Central memory CD8-positive, alpha-beta T cell (primary cell): ENCODE data around the gene TRMU.

Source experiments
- ATAC-seq: fragments of 150-1000 bp; cut with Tn5 transposase; replicated peaks from 2 replicates; pipeline ENCODE4 v1.10.0; 2022; ENCODE audit warnings: mild to moderate bottlenecking, moderate FRiP score, moderate number of reproducible peaks; ENCODE audit not compliant: poor library complexity, severe bottlenecking; ENCODE audit errors: extremely low read depth
- DNase-seq, 2 donors: peaks; one replicate each; pipeline ENCODE4 v3.0.0; 2021; ENCODE audit warnings: low spot score in 2 of 2
- H3K27ac Mint-ChIP-seq: one replicate; pipeline ENCODE4 v1.8.0; 2022; ENCODE audit warnings: low read depth, mild to moderate bottlenecking, moderate library complexity, mixed read lengths
- H3K27me3 Mint-ChIP-seq: one replicate; pipeline ENCODE4 v1.8.0; 2022; ENCODE audit warnings: mixed read lengths
- H3K36me3 Mint-ChIP-seq: one replicate; pipeline ENCODE4 v1.8.0; 2022; ENCODE audit warnings: mild to moderate bottlenecking, moderate library complexity, mixed read lengths; ENCODE audit not compliant: insufficient read depth
- H3K4me1 Mint-ChIP-seq: one replicate; pipeline ENCODE4 v1.8.0; 2022; ENCODE audit warnings: mixed read lengths
- H3K4me3 Mint-ChIP-seq: one replicate; pipeline ENCODE4 v1.8.0; 2022; ENCODE audit warnings: mild to moderate bottlenecking, moderate library complexity, mixed read lengths
- H3K9me3 Mint-ChIP-seq: one replicate; pipeline ENCODE4 v1.8.0; 2022; ENCODE audit warnings: mixed read lengths

The TRMU gene

DNA sequence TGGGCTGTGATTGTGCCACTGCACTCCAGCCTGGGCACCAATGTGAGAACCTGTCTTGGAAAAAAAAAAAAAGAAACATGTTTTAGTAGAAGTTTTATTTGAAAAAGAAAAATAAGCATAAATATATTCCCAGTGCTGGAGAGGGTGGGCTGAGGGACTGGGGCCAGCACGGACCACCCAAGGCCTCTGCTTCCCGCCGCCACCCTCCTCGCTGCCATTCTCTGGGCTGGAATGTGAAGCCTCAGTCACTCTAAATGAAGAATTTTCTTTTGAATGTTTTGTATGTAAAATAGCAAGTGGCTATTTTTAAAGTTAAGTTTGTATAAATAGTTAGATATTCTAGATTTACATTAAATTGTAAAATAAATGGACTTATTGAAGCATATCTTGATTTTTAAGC, 5.1 kb upstream of the TRMU start:
- Mint-ChIP-seq H3K36me3 (peaks cover 7% of the 10 kb centered on the region), H3K27me3 (no peaks in the 10 kb centered on the region), H3K4me1 (no peaks in the 10 kb centered on the region), H3K4me3 (no peak overlapping the region), H3K9me3 (no peaks in the 10 kb centered on the region), H3K27ac (no peak overlapping the region)
- no peak for DNase-seq
- ATAC-seq, result no peak

- ATAC-seq, result no peak
- Mint-ChIP-seq H3K27me3 (no peaks in the 10 kb centered on the region), H3K4me3 (no peak overlapping the region), H3K4me1 (peaks cover 5% of the 10 kb centered on the region), H3K9me3 (no peaks in the 10 kb centered on the region), H3K27ac (no peak overlapping the region), H3K36me3 (peaks cover 11% of the 10 kb centered on the region)
- no peak for DNase-seq
Observed at GRCh38 chr22:46331496-46331895, 4.0 kb upstream of the TRMU start.

DNA sequence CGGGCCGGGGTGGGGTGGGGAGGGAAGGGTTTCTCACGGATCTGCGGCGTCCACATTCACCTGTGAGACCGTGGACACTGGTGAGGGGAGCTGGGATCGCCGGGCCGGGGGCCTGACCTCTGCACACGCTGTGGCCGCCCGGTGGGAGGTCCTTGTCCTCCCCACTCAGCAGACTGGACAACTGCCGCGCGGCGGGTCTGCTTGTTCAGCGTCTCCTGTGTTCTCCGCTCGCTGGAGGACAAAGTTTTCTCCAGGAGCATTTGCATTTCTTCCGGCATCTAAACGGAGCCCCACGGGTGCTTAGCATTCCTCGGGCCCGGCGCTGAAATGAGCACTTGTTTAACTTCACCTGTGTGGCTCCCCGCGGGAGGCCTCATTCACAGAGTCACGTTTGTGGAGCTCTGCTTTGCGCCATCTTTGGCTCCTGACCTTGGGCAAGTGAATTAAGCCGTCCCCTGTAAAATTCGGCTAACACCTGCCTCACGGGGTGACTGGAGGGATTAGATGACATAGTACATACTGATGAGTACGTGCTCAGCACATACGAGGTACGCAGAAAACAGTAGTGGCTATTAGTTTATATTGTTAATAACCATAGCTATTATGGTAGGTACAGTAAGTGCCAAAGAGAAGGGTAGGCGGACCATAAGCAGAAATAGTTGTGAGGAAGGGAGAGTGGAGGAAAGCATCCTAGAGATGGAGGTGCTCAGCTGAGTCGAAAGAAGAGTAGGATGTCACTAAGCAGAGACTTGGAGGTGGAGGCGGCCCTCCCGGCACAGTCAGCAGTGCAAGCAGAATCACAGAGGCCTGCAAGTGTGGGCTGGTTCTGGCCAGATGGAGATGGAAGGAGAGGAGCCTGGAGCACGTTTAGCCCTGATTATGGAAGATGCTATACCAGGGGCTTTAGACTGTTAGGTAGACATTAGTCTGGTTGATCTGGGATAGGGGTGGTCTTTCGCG, 885 bp downstream of the TRMU start:
- no peaks in the 10 kb centered on the region for H3K27me3 Mint-ChIP-seq
- peaks cover 27% of the 10 kb centered on the region for H3K36me3 Mint-ChIP-seq
- ATAC-seq (peak; percentile 22), DNase-seq (no peak)
- H3K27ac Mint-ChIP-seq, result peak overlapping the region; percentile 89
- H3K9me3 Mint-ChIP-seq, result no peaks in the 10 kb centered on the region
- peaks cover 35% of the 10 kb centered on the region for H3K4me1 Mint-ChIP-seq
- peak overlapping the region; percentile 95 for H3K4me3 Mint-ChIP-seq

GRCh38 chr22:46337870-46338269, 2.4 kb downstream of the TRMU start:
- no peak for ATAC-seq
- H3K27me3 Mint-ChIP-seq, result no peaks in the 10 kb centered on the region
- no peak overlapping the region for H3K27ac Mint-ChIP-seq
- H3K4me1 Mint-ChIP-seq, result peaks cover 35% of the 10 kb centered on the region
- H3K4me3 Mint-ChIP-seq, result no peak overlapping the region
- no peak for DNase-seq
- peaks cover 36% of the 10 kb centered on the region for H3K36me3 Mint-ChIP-seq
- H3K9me3 Mint-ChIP-seq, result no peaks in the 10 kb centered on the region

DNA sequence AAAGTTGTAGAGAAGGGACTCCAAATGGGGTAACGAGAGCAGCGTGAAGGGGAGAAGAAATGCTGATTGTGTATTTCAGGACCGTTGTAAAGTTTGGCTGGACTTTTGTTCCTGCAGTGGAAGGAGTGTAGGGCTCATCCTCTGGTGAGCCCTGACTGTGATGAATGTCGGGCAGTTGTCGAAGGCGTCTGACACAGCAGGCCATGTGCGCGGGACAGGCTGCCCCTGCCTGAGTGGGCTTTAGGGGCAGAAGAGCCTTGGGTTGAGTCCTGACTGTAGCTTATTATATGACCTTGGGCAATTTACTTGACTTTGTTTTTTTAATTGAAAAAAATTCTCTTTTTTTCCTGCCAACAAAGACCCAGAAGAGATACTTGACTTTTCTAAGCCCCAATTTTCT, 3.1 kb downstream of the TRMU start:
- ATAC-seq (no peak), DNase-seq (no peak)
- no peaks in the 10 kb centered on the region for H3K27me3 Mint-ChIP-seq
- no peaks in the 10 kb centered on the region for H3K9me3 Mint-ChIP-seq
- H3K4me1 Mint-ChIP-seq, result peaks cover 35% of the 10 kb centered on the region
- no peak overlapping the region for H3K27ac Mint-ChIP-seq
- H3K36me3 Mint-ChIP-seq, result peaks cover 42% of the 10 kb centered on the region
- H3K4me3 Mint-ChIP-seq, result no peak overlapping the region

DNA sequence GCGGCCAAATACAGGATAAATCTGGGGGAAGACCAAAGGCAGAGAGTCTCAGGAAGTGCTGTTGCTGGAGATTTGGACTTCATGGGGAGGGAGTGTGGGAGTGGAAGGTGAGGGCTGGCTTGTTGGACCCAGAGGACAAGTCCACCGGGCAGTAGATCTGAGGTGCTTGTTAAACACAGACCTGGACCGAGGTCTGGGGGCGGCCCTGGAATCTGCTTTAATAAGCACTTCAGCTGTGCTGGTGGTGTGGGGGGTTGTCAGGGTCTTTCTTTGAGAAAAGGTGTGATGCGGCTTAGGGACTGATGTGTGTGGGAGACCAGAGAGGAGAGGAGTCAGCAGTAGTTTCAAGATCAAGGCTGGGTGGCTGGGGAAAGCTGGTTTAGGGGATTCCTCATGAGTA, 4.4 kb downstream of the TRMU start:
- H3K9me3 Mint-ChIP-seq, result no peaks in the 10 kb centered on the region
- H3K27me3 Mint-ChIP-seq, result no peaks in the 10 kb centered on the region
- peaks cover 43% of the 10 kb centered on the region for H3K4me1 Mint-ChIP-seq
- DNase-seq, result no peak
- H3K27ac Mint-ChIP-seq, result no peak overlapping the region
- H3K4me3 Mint-ChIP-seq, result no peak overlapping the region
- H3K36me3 Mint-ChIP-seq, result peaks cover 46% of the 10 kb centered on the region
- ATAC-seq, result no peak

GRCh38 chr22:46340676-46341075, 5.2 kb downstream of the TRMU start:
- Mint-ChIP-seq H3K27ac (no peak overlapping the region), H3K4me1 (peaks cover 43% of the 10 kb centered on the region), H3K36me3 (peaks cover 49% of the 10 kb centered on the region), H3K9me3 (no peaks in the 10 kb centered on the region), H3K4me3 (no peak overlapping the region), H3K27me3 (no peaks in the 10 kb centered on the region)
- DNase-seq, result no peak
- no peak for ATAC-seq

- no peak for DNase-seq
- Mint-ChIP-seq H3K4me1 (peaks cover 14% of the 10 kb centered on the region), H3K27me3 (no peaks in the 10 kb centered on the region), H3K27ac (no peak overlapping the region), H3K9me3 (no peaks in the 10 kb centered on the region), H3K4me3 (no peak overlapping the region), H3K36me3 (peaks cover 71% of the 10 kb centered on the region)
- ATAC-seq, result no peak
Observed at GRCh38 chr22:46346680-46347405, 11.3 kb downstream of the TRMU start.

- Mint-ChIP-seq H3K4me1 (peaks cover 14% of the 10 kb centered on the region), H3K9me3 (no peaks in the 10 kb centered on the region), H3K27me3 (no peaks in the 10 kb centered on the region), H3K4me3 (no peak overlapping the region), H3K36me3 (peaks cover 66% of the 10 kb centered on the region), H3K27ac (no peak overlapping the region)
- ATAC-seq (no peak), DNase-seq (no peak)
Observed at GRCh38 chr22:46347646-46348045, 12.1 kb downstream of the TRMU start.

DNA sequence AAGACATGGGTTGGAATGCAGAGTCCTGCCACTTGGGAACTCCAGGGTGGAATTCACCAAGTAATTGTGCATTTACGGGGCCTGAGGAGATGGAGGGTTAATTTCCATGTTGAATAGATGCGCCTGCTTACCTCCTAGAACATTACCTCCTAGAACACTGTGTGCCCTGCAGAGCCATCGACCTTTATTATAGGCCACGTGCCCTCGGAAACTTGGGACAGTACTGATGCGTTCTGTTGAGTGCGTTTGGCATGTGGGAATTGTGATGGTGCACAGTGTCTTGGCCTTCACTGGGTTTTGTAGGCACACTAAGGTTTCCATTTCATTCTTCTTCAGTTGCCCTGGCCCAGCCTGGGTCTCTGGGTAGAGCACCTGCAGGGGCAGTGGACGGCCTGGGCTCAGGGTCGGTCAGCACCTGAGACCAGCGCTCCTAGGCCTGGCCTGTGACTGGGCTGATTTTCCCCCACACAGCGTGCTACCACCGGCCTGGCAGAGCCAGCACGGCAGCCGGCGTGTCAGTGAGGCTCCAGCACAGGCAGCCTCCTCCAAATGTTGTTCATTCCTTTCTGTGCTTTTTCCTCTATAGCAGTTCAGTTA, 12.7 kb downstream of the TRMU start:
- Mint-ChIP-seq H3K4me3 (no peak overlapping the region), H3K36me3 (peaks cover 62% of the 10 kb centered on the region)

DNA sequence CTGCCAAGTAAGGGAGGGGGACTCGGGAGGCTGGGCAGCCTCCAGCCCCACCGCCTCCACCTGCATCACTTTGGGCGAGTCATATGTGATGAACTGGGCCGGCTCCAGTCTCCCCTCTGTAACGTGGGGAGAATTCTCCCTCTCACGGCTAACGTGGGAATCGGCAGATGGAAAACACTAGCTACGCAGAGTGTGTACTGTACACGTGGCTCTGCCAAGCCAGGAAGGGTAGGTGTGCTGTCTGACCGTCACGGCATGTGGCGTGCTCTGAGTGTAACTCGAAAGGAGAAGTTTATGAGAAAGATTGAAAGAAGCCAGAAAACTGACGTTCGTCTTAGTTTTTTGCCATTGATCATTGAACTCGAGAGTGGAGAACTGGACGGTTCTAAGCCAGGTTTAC, 13.7 kb downstream of the TRMU start:
- Mint-ChIP-seq H3K4me1 (peaks cover 10% of the 10 kb centered on the region), H3K27me3 (no peaks in the 10 kb centered on the region), H3K9me3 (no peaks in the 10 kb centered on the region), H3K36me3 (peaks cover 56% of the 10 kb centered on the region), H3K27ac (no peak overlapping the region), H3K4me3 (no peak overlapping the region)
- ATAC-seq (no peak), DNase-seq (no peak)

More for the DNA sequence above, 12.7 kb downstream of the TRMU start:
- Mint-ChIP-seq H3K27ac (no peak overlapping the region), H3K9me3 (no peaks in the 10 kb centered on the region), H3K27me3 (no peaks in the 10 kb centered on the region), H3K4me1 (peaks cover 14% of the 10 kb centered on the region)
- ATAC-seq (no peak), DNase-seq (no peak)

GRCh38 chr22:46349681-46350080, 14.2 kb downstream of the TRMU start:
- H3K9me3 Mint-ChIP-seq, result no peaks in the 10 kb centered on the region
- ATAC-seq (no peak), DNase-seq (no peak)
- H3K27ac Mint-ChIP-seq, result no peak overlapping the region
- H3K36me3 Mint-ChIP-seq, result peaks cover 54% of the 10 kb centered on the region
- peaks cover 6% of the 10 kb centered on the region for H3K4me1 Mint-ChIP-seq
- H3K27me3 Mint-ChIP-seq, result no peaks in the 10 kb centered on the region
- no peak overlapping the region for H3K4me3 Mint-ChIP-seq
